Breast epithelium (tissue), 3 donors: ENCODE measurements around the gene ANLN.

Experiments
- CTCF ChIP-seq, 3 donors: fragments of 450-650 bp; IDR thresholded peaks; one replicate each; pipeline ENCODE4 v1.5.1; 2016 to 2017; ENCODE audit warnings: antibody characterized with exemption in 3 of 3, mild to moderate bottlenecking in 3 of 3, moderate library complexity in 3 of 3
- POLR2A ChIP-seq: fragments of 450-650 bp; IDR thresholded peaks from one replicate; pipeline ENCODE4 v1.6.1; 2016; ENCODE audit warnings: antibody characterized with exemption, mild to moderate bottlenecking, moderate library complexity

- TF ChIP-seq POLR2A = no peak
- TF ChIP-seq CTCF (IDR thresholded peaks at IDR 0.05) = no peak
These were observed 101.7 kb downstream of the ANLN start for GRCh38 chr7:36491317-36491716.
